CD14-positive monocyte (primary cell): ENCODE results near the gene RANBP3L. TPM values are rescaled to one million over a fixed set of nuclear protein-coding genes. Genes with fewer than 3 reads are reported as not detected.

Experiments used
- DNase-seq, 3 donors: peaks; one replicate each; pipeline ENCODE4 v3.0.0-alpha.2; 2011 to 2022
- H2AFZ ChIP-seq: 2 replicates; pipeline ENCODE4 v1.6.0; 2012; ENCODE audit warnings: mild to moderate bottlenecking, low read depth, low read length, inconsistent platforms; ENCODE audit not compliant: insufficient read depth, poor library complexity, severe bottlenecking
- H3K27ac ChIP-seq, 2 donors: 1 replicate in 1 of 2; 2 replicates in 1 of 2; pipeline ENCODE4 v1.5.1; 2012 to 2013; ENCODE audit warnings: low read length in 2 of 2, control low read depth in 1 of 2, inconsistent platforms in 1 of 2, low read depth in 1 of 2, mild to moderate bottlenecking in 1 of 2
- H3K27me3 ChIP-seq, 2 donors: one replicate each; pipeline versions ENCODE4 v1.6.0 to v1.6.1; 2011 to 2013; ENCODE audit warnings: low read length in 2 of 2; ENCODE audit not compliant: control insufficient read depth in 2 of 2, insufficient read depth in 2 of 2
- H3K36me3 ChIP-seq, 2 donors: replicated peaks in 1 of 2; 1 replicate in 1 of 2; 2 replicates in 1 of 2; pipeline versions ENCODE4 v1.5.1 to v1.6.1; 2012 to 2013; ENCODE audit warnings: low read length in 2 of 2, control low read depth in 1 of 2, inconsistent platforms in 1 of 2, mild to moderate bottlenecking in 1 of 2; ENCODE audit not compliant: insufficient read depth in 2 of 2, control insufficient read depth in 1 of 2
- H3K4me1 ChIP-seq, 2 donors: 1 replicate in 1 of 2; 2 replicates in 1 of 2; pipeline versions ENCODE4 v1.5.1 to v1.6.1; 2012 to 2013; ENCODE audit warnings: low read length in 2 of 2, control low read depth in 1 of 2, inconsistent platforms in 1 of 2, mild to moderate bottlenecking in 1 of 2, moderate library complexity in 1 of 2; ENCODE audit not compliant: insufficient read depth in 2 of 2, control insufficient read depth in 1 of 2
- H3K4me2 ChIP-seq: replicated peaks from 2 replicates; pipeline ENCODE3; 2012; ENCODE audit warnings: low read length, moderate library complexity, mild to moderate bottlenecking; ENCODE audit not compliant: poor library complexity, severe bottlenecking; ENCODE audit errors: extremely low read depth
- H3K4me3 ChIP-seq, 3 experiments: fragments of 200-600 bp in 1 of 3; sonication (generic) in 1 of 3; replicated peaks in 1 of 3; 1 replicate in 2 of 3; 2 replicates in 1 of 3; pipeline ENCODE4 v1.5.1; 2011 to 2013; ENCODE audit warnings: low read length in 3 of 3, mild to moderate bottlenecking in 3 of 3, control low read depth in 2 of 3, low read depth in 2 of 3, inconsistent platforms in 1 of 3, moderate library complexity in 1 of 3
- H3K79me2 ChIP-seq: 2 replicates; pipeline ENCODE4 v1.6.0; 2012; ENCODE audit warnings: mild to moderate bottlenecking, control low read depth, inconsistent platforms, low read length, moderate library complexity; ENCODE audit not compliant: insufficient read depth
- H3K9ac ChIP-seq: 2 replicates; pipeline ENCODE4 v1.6.0; 2017; ENCODE audit warnings: low read length, mild to moderate bottlenecking; ENCODE audit not compliant: insufficient read depth, poor library complexity, severe bottlenecking
- H3K9me3 ChIP-seq, 2 donors: replicated peaks in 1 of 2; 1 replicate in 1 of 2; 2 replicates in 1 of 2; pipeline versions ENCODE4 v1.5.1 to v1.6.1; 2012 to 2013; ENCODE audit warnings: low read length in 2 of 2, control low read depth in 1 of 2; ENCODE audit not compliant: control insufficient read depth in 1 of 2, insufficient read depth in 1 of 2
- H4K20me1 ChIP-seq: 2 replicates; pipeline ENCODE4 v1.6.0; 2012; ENCODE audit warnings: mild to moderate bottlenecking, low read length, control low read depth, moderate library complexity; ENCODE audit not compliant: insufficient read depth
- H3K27ac Mint-ChIP-seq, 7 donors: one replicate each; pipeline ENCODE4 v1.8.0; 2020; ENCODE audit warnings: mild to moderate bottlenecking in 7 of 7, mixed read lengths in 7 of 7, moderate library complexity in 6 of 7, inconsistent platforms in 2 of 7
- H3K27me3 Mint-ChIP-seq, 3 donors: one replicate each; pipeline ENCODE4 v1.8.0; 2021 to 2022; ENCODE audit warnings: low read depth in 3 of 3, mild to moderate bottlenecking in 3 of 3, mixed read lengths in 3 of 3, moderate library complexity in 3 of 3, inconsistent platforms in 1 of 3
- H3K36me3 Mint-ChIP-seq, 2 donors: one replicate each; pipeline ENCODE4 v1.8.0; 2020; ENCODE audit warnings: mixed read lengths in 2 of 2, inconsistent platforms in 1 of 2, mild to moderate bottlenecking in 1 of 2
- H3K4me1 Mint-ChIP-seq: one replicate; pipeline ENCODE4 v1.8.0; 2020; ENCODE audit warnings: mild to moderate bottlenecking, mixed read lengths
- H3K4me3 Mint-ChIP-seq, 2 donors: one replicate each; pipeline ENCODE4 v1.8.0; 2020; ENCODE audit warnings: mild to moderate bottlenecking in 2 of 2, mixed read lengths in 2 of 2, moderate library complexity in 1 of 2
- H3K9me3 Mint-ChIP-seq, 7 donors: one replicate each; pipeline ENCODE4 v1.8.0; 2020 to 2022; ENCODE audit warnings: mixed read lengths in 7 of 7, mild to moderate bottlenecking in 6 of 7, moderate library complexity in 6 of 7, inconsistent platforms in 2 of 7
- WGBS: methylation state at CpG from one replicate; pipeline ENCODE4 v1.1.5; 2013; ENCODE audit warnings: missing lambda C conversion rate; ENCODE audit not compliant: insufficient coverage; 5-methylcytosine and 5-hydroxymethylcytosine counted together
- intact Hi-C, 2 donors: fragments of 100-400 bp; cut with micrococcal nuclease; formaldehyde crosslinking; loops; one replicate each; pipeline versions ENCODE4 v1.15.0 to v1.15.1; 2023
- polyA plus RNA-seq, 3 donors: library from polyadenylated mRNA; depleted of rRNA in 1 of 3; unstranded in 2 of 3; stranded (reverse) in 1 of 3; fragments of 300-500 nt in 2 of 3; fragments of >200 nt in 1 of 3; fragmentation: Illumina TruSeq in 2 of 3; gene quantifications; 1 replicate in 2 of 3; 2 replicates in 1 of 3; pipeline ENCODE4 v1.2.3, GENCODE V29; 2012 to 2021
- TF ChIP-seq, protein P1 (sequence below): fragments of 200-600 bp; IDR thresholded peaks from one replicate; pipeline ENCODE4 v1.8.0; 2022; ENCODE audit warnings: antibody characterized with exemption, mild to moderate bottlenecking

RANBP3L gene
- polyA plus RNA-seq, 3 donors, result not detected

DNA sequence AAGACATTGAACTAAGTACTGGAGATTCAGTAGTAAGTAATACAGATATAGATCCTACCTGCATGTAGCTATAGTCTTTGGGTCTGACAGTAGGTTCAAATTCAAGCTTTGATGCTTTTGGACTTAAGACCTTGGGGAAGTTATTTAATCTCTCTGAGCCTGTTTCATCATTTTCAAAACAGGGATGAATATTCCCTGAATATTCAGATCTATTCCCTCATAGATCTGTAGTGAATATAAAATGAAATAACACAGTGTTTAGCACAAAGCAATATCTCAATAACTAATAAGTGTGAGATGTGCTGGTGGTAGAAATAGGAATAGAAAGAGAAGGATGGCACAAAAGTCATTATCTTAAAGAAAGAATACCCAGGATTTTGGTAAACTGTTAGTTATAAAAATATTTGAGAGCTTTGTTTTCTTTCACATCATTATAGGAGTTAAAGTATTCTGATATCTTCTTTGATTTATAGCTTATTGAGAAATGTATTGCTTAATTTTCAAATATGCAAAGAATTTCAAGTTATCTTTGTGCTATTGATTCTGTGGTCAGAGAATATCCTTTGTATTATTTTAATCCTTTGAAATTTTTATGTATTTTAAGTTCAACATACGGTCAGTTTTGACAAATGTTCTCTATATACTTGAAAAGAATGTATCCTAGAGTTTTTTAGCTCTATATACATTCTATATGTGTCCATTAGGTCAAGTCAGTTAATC lies 11.4 kb upstream of the RANBP3L start:
- Mint-ChIP-seq H3K4me1 (peaks cover 2% of the 10 kb centered on the region), H3K36me3 (no peaks in the 10 kb centered on the region), H3K4me3 (no peak overlapping the region), H3K27me3 (peaks cover 2 to 3% (median 2%) of the 10 kb centered on the region in 3 donors), H3K27ac (no peak overlapping the region), H3K9me3 (peaks cover 0 to 3% (median 0%) of the 10 kb centered on the region in 7 donors)
- Histone ChIP-seq H2AFZ (no peak overlapping the region), H3K4me1 (no peaks in the 10 kb centered on the region), H3K79me2 (no peaks in the 10 kb centered on the region), H3K27me3 (no peaks in the 10 kb centered on the region), H3K36me3 (no peaks in the 10 kb centered on the region), H3K9ac (no peak overlapping the region), H3K9me3 (no peaks in the 10 kb centered on the region), H3K27ac (no peak overlapping the region), H3K4me3 (no peak overlapping the region), H4K20me1 (no peaks in the 10 kb centered on the region), H3K4me2 (no peak overlapping the region)
- no peak for DNase-seq
- intact Hi-C loops, result no loop called here
- WGBS, result no CpG with 5 or more reads among the region's 1 CpG
- TF ChIP-seq, protein P1, sequence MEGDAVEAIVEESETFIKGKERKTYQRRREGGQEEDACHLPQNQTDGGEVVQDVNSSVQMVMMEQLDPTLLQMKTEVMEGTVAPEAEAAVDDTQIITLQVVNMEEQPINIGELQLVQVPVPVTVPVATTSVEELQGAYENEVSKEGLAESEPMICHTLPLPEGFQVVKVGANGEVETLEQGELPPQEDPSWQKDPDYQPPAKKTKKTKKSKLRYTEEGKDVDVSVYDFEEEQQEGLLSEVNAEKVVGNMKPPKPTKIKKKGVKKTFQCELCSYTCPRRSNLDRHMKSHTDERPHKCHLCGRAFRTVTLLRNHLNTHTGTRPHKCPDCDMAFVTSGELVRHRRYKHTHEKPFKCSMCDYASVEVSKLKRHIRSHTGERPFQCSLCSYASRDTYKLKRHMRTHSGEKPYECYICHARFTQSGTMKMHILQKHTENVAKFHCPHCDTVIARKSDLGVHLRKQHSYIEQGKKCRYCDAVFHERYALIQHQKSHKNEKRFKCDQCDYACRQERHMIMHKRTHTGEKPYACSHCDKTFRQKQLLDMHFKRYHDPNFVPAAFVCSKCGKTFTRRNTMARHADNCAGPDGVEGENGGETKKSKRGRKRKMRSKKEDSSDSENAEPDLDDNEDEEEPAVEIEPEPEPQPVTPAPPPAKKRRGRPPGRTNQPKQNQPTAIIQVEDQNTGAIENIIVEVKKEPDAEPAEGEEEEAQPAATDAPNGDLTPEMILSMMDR, result no peak

DNA sequence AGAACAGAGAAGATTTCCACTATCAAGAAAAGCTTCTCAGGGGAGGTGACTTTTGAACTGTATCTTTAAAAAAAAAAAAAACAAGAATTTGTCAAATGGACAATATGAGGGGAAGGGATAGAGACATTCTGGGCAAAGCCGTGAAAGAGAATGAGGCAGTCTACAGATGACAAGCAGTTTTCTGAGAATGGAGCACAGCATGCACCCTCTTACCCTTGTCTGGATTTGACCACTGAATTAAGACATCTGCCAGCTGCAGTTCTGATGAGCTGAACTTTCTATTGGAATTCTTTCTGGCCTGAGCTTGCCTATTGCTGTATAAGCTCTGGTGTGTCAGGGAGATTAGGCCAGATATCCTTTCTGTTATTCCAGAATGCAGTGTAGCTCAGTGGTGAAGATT lies 10.3 kb upstream of the RANBP3L start:
- no peaks in the 10 kb centered on the region for H4K20me1 ChIP-seq
- Mint-ChIP-seq H3K4me3 (no peak overlapping the region), H3K27me3 (peaks cover 0 to 4% (median 2%) of the 10 kb centered on the region in 3 donors), H3K36me3 (no peaks in the 10 kb centered on the region), H3K9me3 (peaks cover 0 to 2% (median 0%) of the 10 kb centered on the region in 7 donors), H3K4me1 (peaks cover 2% of the 10 kb centered on the region), H3K27ac (no peak overlapping the region)
- H3K4me1 ChIP-seq, result no peaks in the 10 kb centered on the region
- H3K27ac ChIP-seq, result no peak overlapping the region
- no peaks in the 10 kb centered on the region for H3K36me3 ChIP-seq
- H3K9ac ChIP-seq, result no peak overlapping the region
- intact Hi-C loops, result no loop called here
- TF ChIP-seq, protein P1, result no peak
- no peaks in the 10 kb centered on the region for H3K79me2 ChIP-seq
- no peaks in the 10 kb centered on the region for H3K9me3 ChIP-seq
- DNase-seq, result no peak
- H3K4me2 ChIP-seq, result no peak overlapping the region
- no peaks in the 10 kb centered on the region for H3K27me3 ChIP-seq
- H3K4me3 ChIP-seq, result no peak overlapping the region
- H2AFZ ChIP-seq, result no peak overlapping the region
- no CpG with 5 or more reads among the region's 1 CpG for WGBS
